Smooth muscle cell (in vitro differentiated cells): ENCODE measurements around the gene ARID2. TPM values are rescaled to one million over a fixed set of nuclear protein-coding genes. Genes with fewer than 3 reads are reported as not detected.

ENCODE experiments used
- DNase-seq: peaks from one replicate; lab custom pipeline; 2025; ENCODE audit not compliant: unreplicated experiment; lab: John Stamatoyannopoulos, UW
- H2AFZ ChIP-seq: fragments of 200-600 bp; sonication (generic); 2 replicates; pipeline ENCODE4 v1.6.0; 2016; ENCODE audit warnings: antibody characterized with exemption, low read depth, mild to moderate bottlenecking
- H3F3A ChIP-seq: fragments of 200-600 bp; sonication (generic); 2 replicates; pipeline ENCODE4 v1.6.0; 2017; ENCODE audit warnings: antibody characterized with exemption, low read depth
- H3K27ac ChIP-seq: fragments of 200-600 bp; sonication (generic); 2 replicates; pipeline ENCODE4 v1.5.1; 2016; ENCODE audit warnings: low read depth, mild to moderate bottlenecking
- H3K27me3 ChIP-seq: fragments of 200-600 bp; sonication (generic); 2 replicates; pipeline ENCODE4 v1.6.1; 2016; ENCODE audit warnings: low read depth, mild to moderate bottlenecking
- H3K36me3 ChIP-seq: fragments of 200-600 bp; sonication (generic); 2 replicates; pipeline ENCODE4 v1.5.1; 2016; ENCODE audit warnings: low read depth
- H3K4me1 ChIP-seq: fragments of 200-600 bp; sonication (generic); 2 replicates; pipeline ENCODE4 v1.5.1; 2016; ENCODE audit warnings: low read depth
- H3K4me2 ChIP-seq: fragments of 200-600 bp; sonication (generic); 2 replicates; pipeline ENCODE4 v1.6.0; 2016; ENCODE audit warnings: mild to moderate bottlenecking
- H3K4me3 ChIP-seq: fragments of 200-600 bp; sonication (generic); 2 replicates; pipeline ENCODE4 v1.5.1; 2016; ENCODE audit warnings: mild to moderate bottlenecking
- H3K79me2 ChIP-seq: fragments of 200-600 bp; sonication (generic); 2 replicates; pipeline ENCODE4 v1.6.0; 2016; ENCODE audit warnings: low read depth, mild to moderate bottlenecking
- H3K9ac ChIP-seq: fragments of 200-600 bp; sonication (generic); 2 replicates; pipeline ENCODE4 v1.6.0; 2016; ENCODE audit warnings: low read depth
- H3K9me3 ChIP-seq: fragments of 200-600 bp; sonication (generic); replicated peaks from 2 replicates; pipeline ENCODE4 v1.5.1; 2016; ENCODE audit warnings: low read depth
- H4K20me1 ChIP-seq: fragments of 200-600 bp; sonication (generic); 2 replicates; pipeline ENCODE4 v1.6.0; 2016; ENCODE audit warnings: low read depth
- WGBS: methylation state at CpG from one replicate; pipeline ENCODE4 v1.1.7; 2016; ENCODE audit warnings: low lambda C conversion rate; 5-methylcytosine and 5-hydroxymethylcytosine counted together
- polyA plus RNA-seq: library from polyadenylated mRNA; unstranded; fragments of >200 nt; fragmentation: Nextera tagmentation; extraction: Ambion mirVana; gene quantifications from 2 replicates; pipeline ENCODE4 v1.2.1, GENCODE V29; 2016
- total RNA-seq: library from RNA; depleted of rRNA; stranded (reverse); fragments of >200 nt; gene quantifications from 2 replicates; pipeline ENCODE4 v1.2.3, GENCODE V29; 2014
- TF ChIP-seq, protein P1 (sequence below): fragments of 200-600 bp; sonication (generic); IDR thresholded peaks from 2 replicates; pipeline ENCODE4 v1.5.1; 2017; ENCODE audit warnings: borderline replicate concordance, mild to moderate bottlenecking, antibody characterized with exemption; ENCODE audit not compliant: insufficient read depth, poor library complexity, severe bottlenecking

ARID2 gene
- total and polyA plus RNA-seq, 2 experiments from 2014 or later = 9.9 to 36.2 TPM

DNA sequence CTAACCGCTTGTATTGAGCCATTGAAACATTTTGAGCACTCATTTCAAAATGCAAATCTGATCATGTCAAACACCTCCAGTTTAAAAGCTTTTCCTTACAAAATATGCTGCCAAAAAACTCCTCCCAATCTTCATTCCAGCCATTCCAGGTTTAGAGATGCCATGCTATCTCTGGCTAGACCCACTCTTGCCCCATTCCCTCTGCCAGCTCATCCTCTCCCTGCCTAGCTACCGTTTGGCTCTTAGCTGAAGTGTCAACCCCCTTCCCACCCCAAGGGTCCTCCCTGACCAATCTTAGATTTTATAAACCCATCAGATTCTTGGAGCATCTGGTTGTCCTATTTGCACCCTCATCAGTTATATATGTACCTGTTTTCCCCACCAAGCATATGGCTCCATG, 185.9 kb downstream of the ARID2 start:
- peaks cover 2% of the 10 kb centered on the region for H3K36me3 ChIP-seq
- H3K79me2 ChIP-seq = no peaks in the 10 kb centered on the region
- WGBS = 81% methylated on average over 2 of the region's 2 CpGs
- H3K4me1 ChIP-seq = no peaks in the 10 kb centered on the region
- no peaks in the 10 kb centered on the region for H3K27me3 ChIP-seq
- no peak for DNase-seq
- no peak overlapping the region for H3K27ac ChIP-seq
- H3K4me3 ChIP-seq = no peak overlapping the region
- TF ChIP-seq, protein P1, sequence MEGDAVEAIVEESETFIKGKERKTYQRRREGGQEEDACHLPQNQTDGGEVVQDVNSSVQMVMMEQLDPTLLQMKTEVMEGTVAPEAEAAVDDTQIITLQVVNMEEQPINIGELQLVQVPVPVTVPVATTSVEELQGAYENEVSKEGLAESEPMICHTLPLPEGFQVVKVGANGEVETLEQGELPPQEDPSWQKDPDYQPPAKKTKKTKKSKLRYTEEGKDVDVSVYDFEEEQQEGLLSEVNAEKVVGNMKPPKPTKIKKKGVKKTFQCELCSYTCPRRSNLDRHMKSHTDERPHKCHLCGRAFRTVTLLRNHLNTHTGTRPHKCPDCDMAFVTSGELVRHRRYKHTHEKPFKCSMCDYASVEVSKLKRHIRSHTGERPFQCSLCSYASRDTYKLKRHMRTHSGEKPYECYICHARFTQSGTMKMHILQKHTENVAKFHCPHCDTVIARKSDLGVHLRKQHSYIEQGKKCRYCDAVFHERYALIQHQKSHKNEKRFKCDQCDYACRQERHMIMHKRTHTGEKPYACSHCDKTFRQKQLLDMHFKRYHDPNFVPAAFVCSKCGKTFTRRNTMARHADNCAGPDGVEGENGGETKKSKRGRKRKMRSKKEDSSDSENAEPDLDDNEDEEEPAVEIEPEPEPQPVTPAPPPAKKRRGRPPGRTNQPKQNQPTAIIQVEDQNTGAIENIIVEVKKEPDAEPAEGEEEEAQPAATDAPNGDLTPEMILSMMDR = no peak
- peaks cover 6% of the 10 kb centered on the region for H4K20me1 ChIP-seq
- H3F3A ChIP-seq = peaks cover 8% of the 10 kb centered on the region
- H3K9ac ChIP-seq = no peak overlapping the region
- no peak overlapping the region for H3K4me2 ChIP-seq
- no peak overlapping the region for H2AFZ ChIP-seq
- no peaks in the 10 kb centered on the region for H3K9me3 ChIP-seq

DNA sequence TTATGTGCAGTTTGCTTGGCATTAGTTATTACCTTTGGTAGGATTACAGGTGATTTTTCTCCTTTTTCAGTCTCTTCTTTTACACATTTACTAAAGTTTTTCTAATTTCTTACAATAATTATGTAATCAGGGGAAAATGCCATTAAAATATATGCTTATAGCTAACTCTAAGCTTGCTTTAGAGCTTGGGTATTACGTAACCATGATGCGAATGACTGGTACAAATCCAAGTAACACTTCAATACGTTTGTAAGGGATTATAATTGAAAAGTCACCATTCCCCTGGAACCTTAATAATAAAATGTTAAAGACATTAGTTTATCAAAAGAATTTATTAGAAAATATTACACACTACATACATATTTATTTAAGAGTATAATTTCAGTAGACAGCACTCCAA, 189.3 kb downstream of the ARID2 start:
- Histone ChIP-seq H3K4me3 (no peak overlapping the region), H3K27ac (no peak overlapping the region), H3K9me3 (no peaks in the 10 kb centered on the region), H3K4me2 (no peak overlapping the region), H4K20me1 (peaks cover 6% of the 10 kb centered on the region), H3K27me3 (no peaks in the 10 kb centered on the region), H3K9ac (no peak overlapping the region), H3K79me2 (no peaks in the 10 kb centered on the region), H3K36me3 (peaks cover 23% of the 10 kb centered on the region), H3F3A (peaks cover 12% of the 10 kb centered on the region), H3K4me1 (no peaks in the 10 kb centered on the region), H2AFZ (no peak overlapping the region)
- WGBS = 94% methylated on average over 3 of the region's 3 CpGs
- TF ChIP-seq, protein P1 = no peak
- DNase-seq = no peak

- Histone ChIP-seq H3K79me2 (no peaks in the 10 kb centered on the region), H3K36me3 (peaks cover 50% of the 10 kb centered on the region), H3K9ac (no peak overlapping the region), H4K20me1 (peaks cover 7% of the 10 kb centered on the region), H3F3A (no peaks in the 10 kb centered on the region), H3K27me3 (no peaks in the 10 kb centered on the region), H3K27ac (no peak overlapping the region), H3K9me3 (no peaks in the 10 kb centered on the region), H2AFZ (no peak overlapping the region), H3K4me2 (no peak overlapping the region), H3K4me1 (no peaks in the 10 kb centered on the region), H3K4me3 (no peak overlapping the region)
- TF ChIP-seq, protein P1 = no peak
- DNase-seq = no peak
- WGBS = 98% methylated on average over 2 of the region's 2 CpGs
Measured at GRCh38 chr12:45928309-45928708, 198.8 kb downstream of the ARID2 start.

GRCh38 chr12:45930369-45930768, 200.9 kb downstream of the ARID2 start:
- Histone ChIP-seq H3K9me3 (no peaks in the 10 kb centered on the region), H3K4me1 (no peaks in the 10 kb centered on the region), H3K27me3 (no peaks in the 10 kb centered on the region), H2AFZ (no peak overlapping the region), H3K36me3 (peaks cover 45% of the 10 kb centered on the region), H3K4me2 (no peak overlapping the region), H3K4me3 (no peak overlapping the region), H3F3A (no peaks in the 10 kb centered on the region), H3K27ac (no peak overlapping the region), H3K79me2 (no peaks in the 10 kb centered on the region), H3K9ac (no peak overlapping the region), H4K20me1 (peaks cover 2% of the 10 kb centered on the region)
- WGBS = over 99% methylated on average over 3 of the region's 3 CpGs
- no peak for DNase-seq
- TF ChIP-seq, protein P1 = no peak
